Activated CD8-positive, alpha-beta T cell treated with anti-CD3 and anti-CD28 coated beads for 36 hours (primary cell): Measurements from ENCODE around the gene DYDC1. TPM values are rescaled to one million over a fixed set of nuclear protein-coding genes. Genes with fewer than 3 reads are reported as not detected.

Source experiments
- ATAC-seq: fragments of 200-7000 bp; cut with Tn5 transposase; one replicate; pipeline ENCODE4 v1.10.0; 2021; ENCODE audit warnings: mild to moderate bottlenecking, moderate library complexity
- CTCF ChIA-PET: fragments of 350-600 bp; sonication (Branson Sonifier 250); formaldehyde crosslinking; loops from one replicate; lab custom pipeline; 2021; ENCODE audit warnings: antibody characterized with exemption; lab: Charles Lee
- POLR2A ChIA-PET: fragments of 350-600 bp; sonication (Branson Sonifier 250); formaldehyde crosslinking; loops from one replicate; lab custom pipeline; 2021; ENCODE audit warnings: antibody characterized with exemption; lab: Charles Lee
- DNase-seq: peaks from one replicate; pipeline ENCODE4 v3.0.0-alpha.2; 2020
- H3K27ac Mint-ChIP-seq: one replicate; pipeline ENCODE4 v1.8.0; 2021; ENCODE audit warnings: mild to moderate bottlenecking, mixed read lengths
- H3K27me3 Mint-ChIP-seq: one replicate; pipeline ENCODE4 v1.8.0; 2021; ENCODE audit warnings: mixed read lengths
- H3K36me3 Mint-ChIP-seq: one replicate; pipeline ENCODE4 v1.8.0; 2021; ENCODE audit warnings: low read depth, mixed read lengths
- H3K4me1 Mint-ChIP-seq: one replicate; pipeline ENCODE4 v1.8.0; 2021; ENCODE audit warnings: low read depth, mixed read lengths
- H3K4me3 Mint-ChIP-seq: one replicate; pipeline ENCODE4 v1.8.0; 2021; ENCODE audit warnings: mild to moderate bottlenecking, moderate library complexity, mixed read lengths
- H3K9me3 Mint-ChIP-seq: one replicate; pipeline ENCODE4 v1.8.0; 2021; ENCODE audit warnings: mixed read lengths
- intact Hi-C: fragments of 100-400 bp; cut with micrococcal nuclease; formaldehyde crosslinking; loops from one replicate; pipeline ENCODE4 v1.10.0; 2022
- total RNA-seq, 2 experiments: library from RNA; stranded (reverse); gene quantifications; one replicate each; pipeline ENCODE4 v1.2.3, GENCODE V29; 2021
- TF ChIP-seq, protein P1 (sequence below): fragments of 200-600 bp; IDR thresholded peaks from one replicate; pipeline ENCODE4 v1.8.0; 2022; ENCODE audit warnings: antibody characterized with exemption, mild to moderate bottlenecking

Gene DYDC1
- total RNA-seq, 2 experiments from 2014 or later: not detected

GRCh38 chr10:80290474-80291220, 65.9 kb downstream of the DYDC1 start:
- H3K9me3 Mint-ChIP-seq: no peaks in the 10 kb centered on the region
- ChIA-PET CTCF (interaction anchor here (1.2 to 2.0 kb wide), 2 partner anchors 10 to 30 kb away, joined by 3 to 8 read pairs; no protein-coding TSS in a partner anchor), POLR2A (no interaction called here)
- H3K36me3 Mint-ChIP-seq: no peaks in the 10 kb centered on the region
- H3K4me3 Mint-ChIP-seq: no peak overlapping the region
- H3K4me1 Mint-ChIP-seq: no peaks in the 10 kb centered on the region
- H3K27ac Mint-ChIP-seq: no peak overlapping the region
- no peak for DNase-seq
- intact Hi-C loops: no loop called here
- ATAC-seq: no peak
- TF ChIP-seq, protein P1, sequence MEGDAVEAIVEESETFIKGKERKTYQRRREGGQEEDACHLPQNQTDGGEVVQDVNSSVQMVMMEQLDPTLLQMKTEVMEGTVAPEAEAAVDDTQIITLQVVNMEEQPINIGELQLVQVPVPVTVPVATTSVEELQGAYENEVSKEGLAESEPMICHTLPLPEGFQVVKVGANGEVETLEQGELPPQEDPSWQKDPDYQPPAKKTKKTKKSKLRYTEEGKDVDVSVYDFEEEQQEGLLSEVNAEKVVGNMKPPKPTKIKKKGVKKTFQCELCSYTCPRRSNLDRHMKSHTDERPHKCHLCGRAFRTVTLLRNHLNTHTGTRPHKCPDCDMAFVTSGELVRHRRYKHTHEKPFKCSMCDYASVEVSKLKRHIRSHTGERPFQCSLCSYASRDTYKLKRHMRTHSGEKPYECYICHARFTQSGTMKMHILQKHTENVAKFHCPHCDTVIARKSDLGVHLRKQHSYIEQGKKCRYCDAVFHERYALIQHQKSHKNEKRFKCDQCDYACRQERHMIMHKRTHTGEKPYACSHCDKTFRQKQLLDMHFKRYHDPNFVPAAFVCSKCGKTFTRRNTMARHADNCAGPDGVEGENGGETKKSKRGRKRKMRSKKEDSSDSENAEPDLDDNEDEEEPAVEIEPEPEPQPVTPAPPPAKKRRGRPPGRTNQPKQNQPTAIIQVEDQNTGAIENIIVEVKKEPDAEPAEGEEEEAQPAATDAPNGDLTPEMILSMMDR: no peak
- peaks cover 8% of the 10 kb centered on the region for H3K27me3 Mint-ChIP-seq

DNA sequence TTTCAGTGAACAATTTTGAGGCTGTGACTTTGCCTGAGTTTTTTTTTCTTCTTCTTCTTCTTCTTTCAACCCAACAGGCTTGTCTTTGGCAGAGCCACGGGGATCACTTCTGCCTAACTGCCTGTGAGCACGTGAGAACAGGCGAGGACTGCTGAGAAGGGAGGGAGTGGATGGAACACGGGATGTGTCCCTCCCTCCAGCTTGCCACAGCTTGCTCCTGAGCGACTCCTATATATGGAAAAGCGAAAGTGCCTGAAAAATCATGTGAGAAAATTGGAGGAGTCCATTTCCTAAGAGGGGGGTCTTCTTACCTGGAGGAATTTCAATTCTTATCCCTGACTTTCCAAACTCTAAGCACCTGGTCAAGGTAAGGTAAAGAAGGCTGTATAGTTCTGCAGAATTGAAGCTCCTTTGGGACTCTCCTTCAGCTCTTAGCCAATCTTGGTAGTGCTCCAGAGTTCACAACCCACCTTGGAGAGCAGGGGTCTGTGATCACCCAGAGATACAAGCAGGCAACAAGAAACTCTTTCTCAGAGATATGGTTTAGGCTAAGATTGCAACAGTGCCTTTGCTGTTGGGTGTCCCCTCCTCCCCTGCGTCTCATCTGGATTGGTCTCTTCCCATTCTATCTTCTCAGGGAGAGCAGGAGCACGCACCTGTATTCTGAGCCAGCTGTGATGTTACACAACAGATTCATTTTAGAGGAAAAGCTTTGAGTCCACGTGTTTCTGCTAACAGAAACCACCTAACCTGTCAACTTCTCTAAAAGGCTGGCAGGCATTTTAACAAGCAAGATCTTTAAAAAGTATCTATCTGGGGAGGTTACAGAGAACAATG, 66.9 kb downstream of the DYDC1 start, which contains the start of gene MAT1A:
TSS of gene MAT1A (minus strand) at position 208 of the 837 bp plus-strand sequence. CDS start 235 bp downstream, outside the sequence.
- no peak within 1 kb of the TSS for H3K4me3 Mint-ChIP-seq
- no peak for ATAC-seq
- no peaks in the 10 kb centered on the region for H3K4me1 Mint-ChIP-seq
- H3K9me3 Mint-ChIP-seq: no peaks in the 10 kb centered on the region
- TF ChIP-seq, protein P1: no peak
- no peaks in the 10 kb centered on the region for H3K36me3 Mint-ChIP-seq
- peaks cover 8% of the 10 kb centered on the region for H3K27me3 Mint-ChIP-seq
- ChIA-PET CTCF (interaction anchor here (1.1 to 1.2 kb wide), 2 partner anchors 11 to 17 kb away, joined by 3 read pairs; no protein-coding TSS in a partner anchor), POLR2A (no interaction called here)
- intact Hi-C loops: no loop called here
- H3K27ac Mint-ChIP-seq: no peak within 1 kb of the TSS
- DNase-seq: no peak

DNA sequence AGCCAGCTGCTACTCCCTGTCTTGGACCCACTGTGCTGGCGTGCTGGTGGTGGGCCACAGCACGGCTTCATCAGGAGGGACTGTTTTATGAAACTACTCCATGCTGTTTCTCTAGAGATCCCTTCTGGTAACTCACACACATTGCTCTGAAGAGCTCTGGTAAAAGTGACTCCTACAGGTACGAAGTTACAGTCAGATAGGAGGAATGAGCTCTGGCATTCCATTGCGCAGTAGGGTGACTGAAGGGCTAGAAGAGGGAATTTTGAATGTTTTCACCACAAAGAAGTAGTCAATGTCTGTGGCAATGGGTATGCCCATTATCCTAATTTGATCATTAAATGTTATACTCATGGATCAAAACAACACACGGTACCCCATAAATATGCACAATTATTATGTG, 67.7 kb downstream of the DYDC1 start:
- POLR2A ChIA-PET: no interaction called here
- no peak overlapping the region for H3K27ac Mint-ChIP-seq
- no peaks in the 10 kb centered on the region for H3K36me3 Mint-ChIP-seq
- no peak overlapping the region for H3K4me3 Mint-ChIP-seq
- H3K27me3 Mint-ChIP-seq: peaks cover 8% of the 10 kb centered on the region
- no peaks in the 10 kb centered on the region for H3K4me1 Mint-ChIP-seq
- DNase-seq (no peak), ATAC-seq (no peak)
- TF ChIP-seq, protein P1: no peak
- intact Hi-C loops: no loop called here
- CTCF ChIA-PET: interaction anchor here (1.1 kb wide), 1 partner anchor 16 kb away, joined by 3 read pairs; no protein-coding TSS in a partner anchor
- H3K9me3 Mint-ChIP-seq: no peaks in the 10 kb centered on the region

Other genes with a start within 250 kb of the DYDC1 start
- gene PLAC9, start 224.0 kb downstream of the DYDC1 start, total RNA-seq: not detected
- gene ANXA11, start 151.2 kb downstream of the DYDC1 start, total RNA-seq: 100 to 1,000 TPM; 226 to 238 TPM
- not detected for gene MAT1A, start 67.1 kb downstream of the DYDC1 start, total RNA-seq
- gene DYDC2, start within 50 bp of the DYDC1 start, total RNA-seq: under 1 TPM in 1 of 2 experiments, not detected in 1; 0.70 TPM
- 10 to 100 TPM; 21.0 to 22.7 TPM for gene PRXL2A, start 51.8 kb upstream of the DYDC1 start, total RNA-seq
- gene TSPAN14, start 97.6 kb upstream of the DYDC1 start, total RNA-seq: 10 to 100 TPM; 43.9 to 45.5 TPM
- gene SH2D4B, start 181.1 kb upstream of the DYDC1 start, total RNA-seq: under 1 TPM; 0.11 to 0.20 TPM